ENCODE results near the gene ABLIM1. TPM values are rescaled to one million over a fixed set of nuclear protein-coding genes. Genes with fewer than 3 reads are reported as not detected.

Gene ABLIM1
- total RNA-seq, 1 experiment from 2014 or later: 274 TPM

DNA sequence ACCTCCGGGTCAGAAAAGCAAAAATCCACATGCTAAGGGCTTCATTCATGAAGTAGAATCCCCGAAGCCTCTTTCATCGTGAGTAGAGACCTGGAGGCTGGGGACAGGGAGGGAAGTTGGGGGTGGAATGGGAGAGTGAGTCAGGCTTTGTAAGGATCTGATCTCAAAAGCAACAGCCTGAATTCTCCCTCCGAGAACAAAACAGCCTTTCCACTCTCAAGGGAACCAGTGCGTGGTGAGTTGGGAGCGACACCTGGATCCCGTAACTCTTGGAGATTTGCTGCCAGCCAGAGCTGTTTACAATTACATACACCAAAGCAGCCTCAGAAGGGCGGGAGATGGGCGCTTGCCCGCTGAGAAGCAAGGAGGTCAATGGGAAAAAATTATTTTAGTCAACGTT is 264.6 kb downstream of the ABLIM1 start:
- TF ChIP-seq, protein P1, sequence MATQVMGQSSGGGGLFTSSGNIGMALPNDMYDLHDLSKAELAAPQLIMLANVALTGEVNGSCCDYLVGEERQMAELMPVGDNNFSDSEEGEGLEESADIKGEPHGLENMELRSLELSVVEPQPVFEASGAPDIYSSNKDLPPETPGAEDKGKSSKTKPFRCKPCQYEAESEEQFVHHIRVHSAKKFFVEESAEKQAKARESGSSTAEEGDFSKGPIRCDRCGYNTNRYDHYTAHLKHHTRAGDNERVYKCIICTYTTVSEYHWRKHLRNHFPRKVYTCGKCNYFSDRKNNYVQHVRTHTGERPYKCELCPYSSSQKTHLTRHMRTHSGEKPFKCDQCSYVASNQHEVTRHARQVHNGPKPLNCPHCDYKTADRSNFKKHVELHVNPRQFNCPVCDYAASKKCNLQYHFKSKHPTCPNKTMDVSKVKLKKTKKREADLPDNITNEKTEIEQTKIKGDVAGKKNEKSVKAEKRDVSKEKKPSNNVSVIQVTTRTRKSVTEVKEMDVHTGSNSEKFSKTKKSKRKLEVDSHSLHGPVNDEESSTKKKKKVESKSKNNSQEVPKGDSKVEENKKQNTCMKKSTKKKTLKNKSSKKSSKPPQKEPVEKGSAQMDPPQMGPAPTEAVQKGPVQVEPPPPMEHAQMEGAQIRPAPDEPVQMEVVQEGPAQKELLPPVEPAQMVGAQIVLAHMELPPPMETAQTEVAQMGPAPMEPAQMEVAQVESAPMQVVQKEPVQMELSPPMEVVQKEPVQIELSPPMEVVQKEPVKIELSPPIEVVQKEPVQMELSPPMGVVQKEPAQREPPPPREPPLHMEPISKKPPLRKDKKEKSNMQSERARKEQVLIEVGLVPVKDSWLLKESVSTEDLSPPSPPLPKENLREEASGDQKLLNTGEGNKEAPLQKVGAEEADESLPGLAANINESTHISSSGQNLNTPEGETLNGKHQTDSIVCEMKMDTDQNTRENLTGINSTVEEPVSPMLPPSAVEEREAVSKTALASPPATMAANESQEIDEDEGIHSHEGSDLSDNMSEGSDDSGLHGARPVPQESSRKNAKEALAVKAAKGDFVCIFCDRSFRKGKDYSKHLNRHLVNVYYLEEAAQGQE (IDR thresholded peaks at IDR 0.05; ENCODE audit: insufficient read depth in 1 of 2, low read depth in 2 of 2, low read length in 1 of 2): no peak
- TF ChIP-seq TCF7L2 (IDR thresholded peaks at IDR 0.05; ENCODE audit: low read depth, low read length): no peak
- TF ChIP-seq, protein P2, sequence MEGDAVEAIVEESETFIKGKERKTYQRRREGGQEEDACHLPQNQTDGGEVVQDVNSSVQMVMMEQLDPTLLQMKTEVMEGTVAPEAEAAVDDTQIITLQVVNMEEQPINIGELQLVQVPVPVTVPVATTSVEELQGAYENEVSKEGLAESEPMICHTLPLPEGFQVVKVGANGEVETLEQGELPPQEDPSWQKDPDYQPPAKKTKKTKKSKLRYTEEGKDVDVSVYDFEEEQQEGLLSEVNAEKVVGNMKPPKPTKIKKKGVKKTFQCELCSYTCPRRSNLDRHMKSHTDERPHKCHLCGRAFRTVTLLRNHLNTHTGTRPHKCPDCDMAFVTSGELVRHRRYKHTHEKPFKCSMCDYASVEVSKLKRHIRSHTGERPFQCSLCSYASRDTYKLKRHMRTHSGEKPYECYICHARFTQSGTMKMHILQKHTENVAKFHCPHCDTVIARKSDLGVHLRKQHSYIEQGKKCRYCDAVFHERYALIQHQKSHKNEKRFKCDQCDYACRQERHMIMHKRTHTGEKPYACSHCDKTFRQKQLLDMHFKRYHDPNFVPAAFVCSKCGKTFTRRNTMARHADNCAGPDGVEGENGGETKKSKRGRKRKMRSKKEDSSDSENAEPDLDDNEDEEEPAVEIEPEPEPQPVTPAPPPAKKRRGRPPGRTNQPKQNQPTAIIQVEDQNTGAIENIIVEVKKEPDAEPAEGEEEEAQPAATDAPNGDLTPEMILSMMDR (IDR thresholded peaks at IDR 0.05): no peak
- no peak for TF ChIP-seq POLR2AphosphoS5 (IDR thresholded peaks at IDR 0.05; ENCODE audit: low read depth, low read length)
- no peak for TF ChIP-seq SIN3A (IDR thresholded peaks at IDR 0.05; ENCODE audit: borderline replicate concordance, insufficient read depth, low read depth, low read length)
- intact Hi-C loops (cut with micrococcal nuclease; ENCODE audit: unreplicated experiment) (no loop called here), in situ Hi-C loops (cut with HindIII; ENCODE audit: low pct_unique_long_range_greater_than_20kb, low sequenced_read_pairs) (no loop called here)
- Histone ChIP-seq H3K4me1 (ENCODE audit: control insufficient read depth, insufficient read depth, low read length) (peaks cover 95% of the 10 kb centered on the region), H3K4me3 (ENCODE audit: low read depth in 2 of 2, low read length in 2 of 2) (no peak overlapping the region), H3K27me3 (ENCODE audit: control insufficient read depth, insufficient read depth, low read length) (no peaks in the 10 kb centered on the region), H3K36me3 (ENCODE audit: control insufficient read depth, insufficient read depth, low read length) (no peaks in the 10 kb centered on the region), H3K9me3 (ENCODE audit: control insufficient read depth, insufficient read depth, low read depth, low read length) (no peaks in the 10 kb centered on the region), H3K27ac (ENCODE audit: low read length) (peak overlapping the region; percentile 58)
- CTCF ChIA-PET: no interaction called here
- ATAC-seq: no peak
- BruUV-seq (replicated peaks): no TSS peak
- POLR2A ChIA-PET: no interaction called here
- DNase-seq (ENCODE audit: low read depth, low spot score): no peak

DNA sequence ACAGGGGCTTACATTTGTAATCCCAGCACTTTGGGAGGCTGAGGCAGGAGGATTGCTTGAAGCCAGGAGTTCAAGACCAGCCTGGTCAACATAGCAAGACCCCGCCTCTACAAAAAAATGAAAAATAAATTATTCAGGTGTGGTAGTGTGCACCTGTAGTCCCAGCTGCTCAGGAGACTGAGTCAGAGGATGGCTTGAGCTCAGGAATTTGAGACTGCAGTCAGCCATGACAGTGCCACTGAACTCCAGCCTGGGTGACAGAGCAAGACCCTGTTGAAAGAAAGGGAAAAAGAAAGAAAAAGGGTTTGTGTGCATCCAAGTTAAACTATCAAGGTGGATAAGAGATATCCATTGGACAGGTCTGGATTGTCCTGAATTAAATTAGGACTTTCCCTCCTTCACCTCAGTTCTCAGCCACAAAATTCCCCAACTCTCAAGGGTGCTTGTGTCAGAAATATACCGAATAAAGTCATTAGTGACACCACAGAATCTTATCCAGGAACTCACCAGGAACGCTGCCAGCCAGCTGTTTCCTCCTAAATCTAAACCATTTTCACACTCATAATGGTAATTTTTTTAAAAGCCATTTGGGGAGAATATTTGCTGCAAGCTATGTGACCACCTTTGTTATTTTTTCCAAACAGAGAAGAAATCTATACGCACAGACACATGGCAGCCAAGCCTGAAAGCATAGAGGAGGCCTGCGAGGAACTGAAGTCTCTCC is 265.8 kb downstream of the ABLIM1 start:
- in situ Hi-C loops (cut with HindIII; ENCODE audit: low pct_unique_long_range_greater_than_20kb, low sequenced_read_pairs): no loop called here
- Histone ChIP-seq H3K4me3 (ENCODE audit: low read depth in 2 of 2, low read length in 2 of 2) (no peak overlapping the region), H3K4me1 (ENCODE audit: control insufficient read depth, insufficient read depth, low read length) (peaks cover 95% of the 10 kb centered on the region), H3K27me3 (ENCODE audit: control insufficient read depth, insufficient read depth, low read length) (no peaks in the 10 kb centered on the region), H3K27ac (ENCODE audit: low read length) (peak overlapping the region; percentile 36), H3K9me3 (ENCODE audit: control insufficient read depth, insufficient read depth, low read depth, low read length) (no peaks in the 10 kb centered on the region), H3K36me3 (ENCODE audit: control insufficient read depth, insufficient read depth, low read length) (no peaks in the 10 kb centered on the region)
- ChIA-PET CTCF (no interaction called here), POLR2A (interaction anchor here (0.6 kb wide), 1 partner anchor 16 kb away, joined by 3 read pairs; no protein-coding TSS in a partner anchor)
- DNase-seq (ENCODE audit: low read depth, low spot score): no peak
- no TSS peak for BruUV-seq (replicated peaks)
- no peak for ATAC-seq
- TF ChIP-seq SIN3A (IDR thresholded peaks at IDR 0.05; ENCODE audit: borderline replicate concordance, insufficient read depth, low read depth, low read length) (no peak), TCF7L2 (IDR thresholded peaks at IDR 0.05; ENCODE audit: low read depth, low read length) (no peak), POLR2AphosphoS5 (IDR thresholded peaks at IDR 0.05; ENCODE audit: low read depth, low read length) (no peak)
- TF ChIP-seq, protein P1 (IDR thresholded peaks at IDR 0.05; ENCODE audit: insufficient read depth in 1 of 2, low read depth in 2 of 2, low read length in 1 of 2): no peak
- TF ChIP-seq, protein P2 (IDR thresholded peaks at IDR 0.05): no peak
- intact Hi-C loops (cut with micrococcal nuclease; ENCODE audit: unreplicated experiment): no loop called here

All from Panc1 (cell line).